Stimulated activated CD8-positive, alpha-beta memory T cell treated with anti-CD3 and anti-CD28 coated beads, Interleukin-7, amount 100 ng/mL, for 24 hours (primary cell): ENCODE results near the gene ELOVL1.

Experiments used
- DNase-seq: peaks from one replicate; pipeline ENCODE4 v3.0.0-alpha.2; 2020; ENCODE audit warnings: low read depth

ELOVL1 gene

DNA sequence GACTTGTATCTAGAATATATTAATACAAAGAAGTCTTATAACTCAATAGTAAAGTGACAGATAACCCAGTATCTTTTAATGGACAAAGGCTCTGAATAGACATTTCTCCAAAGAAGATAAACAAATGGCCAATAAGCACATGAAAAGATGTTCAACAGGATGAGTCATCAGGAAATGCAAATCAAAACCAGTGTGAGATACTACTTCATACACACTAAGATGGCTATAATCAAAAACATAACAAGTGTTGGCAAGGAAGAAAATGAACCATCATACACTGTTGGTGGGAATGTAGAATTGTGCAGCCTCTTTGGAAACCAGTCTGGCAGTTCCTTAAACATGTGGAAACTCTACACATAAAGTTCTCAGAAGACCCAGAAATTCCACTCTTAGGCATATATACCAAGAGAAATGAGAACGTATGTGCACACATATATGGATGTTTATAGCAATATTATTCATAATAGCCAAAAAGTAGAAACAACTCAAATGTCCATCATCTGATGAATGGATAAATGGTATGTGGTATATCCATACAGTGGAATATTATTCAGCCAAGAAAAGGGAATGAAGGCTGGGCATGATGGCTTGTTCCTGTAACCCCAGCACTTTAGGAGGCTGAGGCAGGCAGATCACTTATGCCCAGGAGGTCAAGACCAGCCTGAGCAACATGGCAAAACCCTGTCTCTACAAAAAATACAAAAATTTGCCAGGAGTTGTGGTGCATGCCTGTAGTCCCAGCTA lies 40.1 kb downstream of the ELOVL1 start:
- DNase-seq: no peak

DNA sequence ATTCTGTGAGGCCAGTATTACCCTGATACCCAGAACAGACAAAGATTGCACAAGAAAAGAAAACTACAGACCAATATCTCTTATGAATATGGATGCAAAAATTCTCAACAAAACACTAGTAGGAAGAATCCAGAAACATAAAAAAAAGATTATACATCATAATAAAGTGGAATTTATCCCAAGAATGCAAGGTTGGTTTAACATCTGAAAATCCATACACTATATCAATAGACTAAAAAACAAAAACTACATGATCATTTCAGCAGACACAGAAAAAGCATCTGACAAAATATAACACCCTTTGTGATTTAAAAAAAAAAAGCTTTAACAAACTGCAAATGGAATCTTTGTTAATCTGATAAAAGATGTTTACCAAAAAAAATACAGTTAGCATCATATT lies 42.4 kb downstream of the ELOVL1 start:
- no peak for DNase-seq

DNA sequence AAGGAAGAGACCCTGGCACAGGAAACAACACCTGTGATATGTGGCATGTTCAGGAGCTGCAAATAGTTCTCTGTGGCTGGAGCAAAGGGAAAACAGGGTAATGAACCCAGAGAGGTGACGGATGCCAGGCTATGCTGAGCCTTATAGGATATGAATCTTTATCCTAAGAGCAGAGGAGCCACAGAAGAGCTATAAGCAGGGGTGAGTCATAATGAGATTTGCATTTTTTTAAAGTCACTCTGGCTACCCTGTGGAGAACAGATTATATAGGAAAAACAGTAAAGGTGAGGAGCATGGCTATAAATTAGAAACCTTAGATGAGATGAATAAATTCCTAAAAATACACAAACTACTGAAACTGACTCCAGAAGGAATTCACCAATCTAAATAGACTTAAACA lies 43.0 kb downstream of the ELOVL1 start:
- no peak for DNase-seq

DNA sequence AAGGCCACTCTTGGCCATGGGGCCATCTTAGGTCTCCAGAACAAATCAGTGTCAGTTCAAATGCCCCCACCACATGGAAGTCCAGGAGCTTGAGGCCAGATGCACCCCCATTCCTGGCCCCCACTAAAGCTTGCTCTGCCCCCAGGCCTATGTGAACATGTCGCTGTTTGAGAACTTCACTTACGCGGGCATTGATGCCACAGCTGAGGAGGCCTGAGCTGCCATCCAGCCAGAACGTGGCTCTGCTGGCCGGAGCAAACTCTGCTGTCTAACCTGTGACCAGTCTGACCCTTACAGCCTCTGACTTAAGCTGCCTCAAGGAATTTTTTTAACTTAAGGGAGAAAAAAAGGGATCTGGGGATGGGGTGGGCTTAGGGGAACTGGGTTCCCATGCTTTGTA lies 45.3 kb downstream of the ELOVL1 start:
- no peak for DNase-seq

DNA sequence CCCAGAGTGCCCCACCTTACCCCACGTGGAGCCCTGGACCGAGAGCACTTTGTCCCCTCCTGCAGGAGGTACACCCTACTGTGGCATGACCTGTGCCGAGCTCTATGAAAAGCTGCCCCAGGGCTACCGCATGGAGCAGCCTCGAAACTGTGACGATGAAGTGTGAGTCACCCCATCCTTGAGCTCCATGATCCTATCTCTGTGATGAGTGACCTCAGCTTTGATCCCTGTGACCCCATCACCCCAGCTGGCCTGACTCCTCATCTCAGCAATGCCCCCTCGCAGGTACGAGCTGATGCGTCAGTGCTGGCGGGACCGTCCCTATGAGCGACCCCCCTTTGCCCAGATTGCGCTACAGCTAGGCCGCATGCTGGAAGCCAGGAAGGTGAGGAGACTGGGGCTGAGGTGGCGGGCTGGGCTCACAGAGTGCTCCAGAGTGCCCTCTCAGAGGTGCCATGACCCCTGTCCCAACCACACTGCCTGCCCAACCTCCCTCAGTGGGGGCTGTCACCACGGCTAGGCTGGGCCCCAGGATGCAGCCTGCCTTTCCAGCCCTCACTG lies 46.4 kb downstream of the ELOVL1 start:
- DNase-seq: no peak

DNA sequence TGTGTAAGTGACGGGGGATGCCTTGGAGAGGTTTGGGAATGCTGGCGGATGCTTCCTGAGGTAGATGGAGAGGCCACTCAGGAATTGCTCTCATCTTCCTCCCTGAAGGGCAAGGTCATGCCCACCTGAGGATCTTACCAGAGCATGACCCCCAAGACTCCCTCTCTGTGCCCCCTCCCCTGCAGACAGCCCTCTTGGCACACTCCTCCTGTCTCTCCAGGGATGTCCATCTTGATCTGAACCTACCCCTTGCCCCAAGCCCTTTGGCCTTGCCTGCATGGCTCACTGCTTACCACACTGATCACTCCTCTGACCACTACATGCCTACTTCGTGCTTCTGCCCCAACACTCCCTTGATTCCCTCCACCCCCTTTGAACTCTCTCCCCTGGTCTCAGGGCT lies 48.0 kb downstream of the ELOVL1 start:
- no peak for DNase-seq

DNA sequence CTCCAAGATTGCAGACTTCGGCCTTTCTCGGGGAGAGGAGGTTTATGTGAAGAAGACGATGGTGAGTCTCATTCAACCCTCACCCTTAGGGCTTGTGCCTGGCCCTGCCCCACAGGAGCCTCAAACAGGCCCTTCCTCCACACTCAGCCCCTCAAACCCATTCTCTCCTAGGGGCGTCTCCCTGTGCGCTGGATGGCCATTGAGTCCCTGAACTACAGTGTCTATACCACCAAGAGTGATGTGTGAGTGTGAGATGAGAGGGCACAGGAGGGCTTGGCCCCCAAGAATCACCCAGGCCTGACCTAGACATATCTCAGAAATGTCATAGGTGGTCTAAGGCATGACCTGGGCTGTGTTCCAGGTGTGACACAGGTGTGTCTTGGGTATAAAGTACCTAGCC lies 48.5 kb downstream of the ELOVL1 start:
- no peak for DNase-seq

DNA sequence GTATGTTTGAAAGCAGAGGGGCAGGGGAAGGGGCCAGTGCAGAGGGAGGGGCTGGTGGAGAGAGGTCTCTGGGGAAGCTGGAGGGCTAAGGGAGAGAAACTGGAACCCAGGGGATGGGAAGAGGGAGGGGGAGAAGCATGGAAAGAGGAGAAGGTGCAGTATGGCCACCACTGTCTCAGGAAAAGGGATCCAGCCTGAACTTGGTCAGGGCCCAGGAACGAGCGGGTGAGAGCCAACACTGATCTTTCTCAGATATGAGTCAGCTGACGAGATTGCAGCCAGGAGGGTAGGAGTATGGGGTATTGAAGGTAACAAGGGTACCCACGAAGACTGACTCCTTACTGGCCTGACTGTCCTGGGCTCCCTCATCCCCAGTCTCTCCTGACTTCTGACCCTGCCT lies 49.0 kb downstream of the ELOVL1 start:
- DNase-seq: no peak

DNA sequence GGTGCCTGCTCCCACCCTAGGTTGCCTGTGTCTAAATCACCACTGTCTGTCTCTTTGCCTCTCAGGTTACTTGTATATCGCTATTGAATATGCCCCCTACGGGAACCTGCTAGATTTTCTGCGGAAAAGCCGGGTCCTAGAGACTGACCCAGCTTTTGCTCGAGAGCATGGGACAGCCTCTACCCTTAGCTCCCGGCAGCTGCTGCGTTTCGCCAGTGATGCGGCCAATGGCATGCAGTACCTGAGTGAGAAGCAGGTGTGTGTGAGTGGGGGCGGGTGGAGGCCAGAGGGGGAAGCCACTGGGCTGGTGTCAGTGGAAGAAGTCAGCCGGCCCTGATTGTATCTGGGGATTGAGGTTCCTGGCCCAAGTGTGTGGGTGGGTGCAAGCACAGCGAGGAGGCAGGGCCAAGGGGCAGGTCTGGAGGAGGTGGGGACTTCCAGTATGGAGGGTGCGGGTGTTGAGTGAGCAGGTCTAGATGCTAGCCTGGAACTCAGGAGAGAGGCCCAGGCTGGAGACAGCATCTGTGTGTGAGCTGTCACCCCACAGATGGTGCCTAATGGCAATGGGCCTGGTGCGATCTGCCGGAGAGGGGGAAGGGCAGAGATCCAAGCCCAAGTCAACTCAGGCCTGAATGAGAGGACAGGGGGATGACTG lies 49.9 kb downstream of the ELOVL1 start:
- DNase-seq: no peak

DNA sequence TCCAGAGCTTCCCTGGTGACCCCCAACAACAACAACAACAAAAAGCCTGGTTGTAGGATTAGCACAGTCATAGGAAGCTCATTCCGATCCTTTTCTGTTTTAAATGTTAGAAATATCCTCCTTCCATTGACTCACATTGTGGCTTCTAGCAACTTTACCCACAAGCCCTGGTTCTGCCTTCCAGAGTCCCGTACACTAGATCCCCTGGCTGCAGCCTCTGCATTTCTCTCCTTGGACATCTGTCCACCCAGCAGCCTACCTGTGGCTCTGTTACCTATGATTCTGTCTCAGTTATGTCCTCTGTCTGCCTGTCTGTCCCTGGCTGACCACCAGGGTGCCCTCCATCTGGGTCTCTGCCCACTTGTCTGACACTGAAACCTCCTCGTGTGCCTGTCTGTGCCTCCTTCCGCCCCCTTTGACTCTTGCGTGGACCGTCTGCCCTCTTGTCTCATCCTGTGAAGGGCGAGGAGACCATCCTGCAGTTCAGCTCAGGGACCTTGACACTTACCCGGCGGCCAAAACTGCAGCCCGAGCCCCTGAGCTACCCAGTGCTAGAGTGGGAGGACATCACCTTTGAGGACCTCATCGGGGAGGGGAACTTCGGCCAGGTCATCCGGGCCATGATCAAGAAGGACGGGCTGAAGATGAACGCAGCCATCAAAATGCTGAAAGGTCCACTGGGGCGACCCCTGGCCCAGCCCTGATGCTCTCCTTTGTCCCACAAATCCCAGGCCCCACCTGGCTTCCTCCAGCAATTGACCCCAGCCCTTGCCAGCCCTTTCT lies 50.9 kb downstream of the ELOVL1 start:
- no peak for DNase-seq

DNA sequence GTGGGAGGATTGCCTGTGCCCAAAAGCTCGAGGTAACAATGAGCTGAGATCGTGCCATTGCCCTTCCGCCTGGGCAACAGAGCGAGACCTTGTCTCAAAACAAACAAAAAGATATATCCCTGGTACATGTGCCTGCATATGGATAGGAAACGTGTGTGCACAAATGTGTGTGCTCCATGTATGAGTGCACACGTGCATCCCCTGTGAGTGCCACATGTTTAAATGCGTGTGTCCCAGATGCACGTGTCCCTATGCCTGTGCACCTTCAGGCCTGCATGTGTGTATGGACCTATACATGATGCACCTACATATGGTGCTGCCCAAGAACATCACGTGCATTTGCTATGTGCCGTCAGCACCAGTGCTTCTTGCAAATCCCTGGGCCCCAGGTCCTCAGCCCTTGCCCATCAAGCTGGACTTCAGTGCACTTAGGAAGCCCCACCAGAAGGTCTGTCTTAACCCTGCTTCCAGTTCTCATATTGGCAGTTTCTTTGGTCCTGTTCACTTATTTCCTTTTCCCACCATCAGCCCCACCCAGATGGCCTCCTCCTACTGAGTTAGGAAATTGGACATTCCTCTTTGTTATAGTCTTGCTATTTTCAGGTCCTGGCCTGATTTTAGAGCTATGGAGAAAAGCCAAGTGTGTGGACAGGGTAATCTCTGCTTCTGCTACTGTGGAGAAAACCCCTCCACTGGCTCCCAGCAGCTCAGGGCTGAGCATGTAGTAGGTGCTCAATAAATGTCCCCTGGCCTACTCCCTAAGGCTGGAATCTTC lies 51.7 kb downstream of the ELOVL1 start:
- DNase-seq: no peak

DNA sequence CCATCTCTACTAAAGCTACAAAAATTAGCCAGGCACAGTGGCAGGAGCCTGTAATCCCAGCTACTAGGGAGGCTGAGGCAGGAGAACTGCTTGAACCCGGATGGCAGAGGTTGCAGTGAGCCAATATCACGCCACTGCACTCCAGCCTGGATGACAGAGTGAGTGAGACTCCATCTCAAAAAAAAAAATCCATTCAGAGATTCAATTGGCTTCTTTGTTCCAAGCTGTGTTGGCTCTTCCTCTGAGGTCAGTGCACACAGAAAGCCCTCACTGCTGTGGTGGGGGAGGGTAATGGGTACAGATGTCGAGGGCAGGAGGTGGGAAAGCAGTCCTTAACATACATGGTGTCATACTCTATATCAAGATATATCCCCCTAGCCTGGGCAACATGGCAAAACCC lies 52.3 kb downstream of the ELOVL1 start:
- DNase-seq: no peak

DNA sequence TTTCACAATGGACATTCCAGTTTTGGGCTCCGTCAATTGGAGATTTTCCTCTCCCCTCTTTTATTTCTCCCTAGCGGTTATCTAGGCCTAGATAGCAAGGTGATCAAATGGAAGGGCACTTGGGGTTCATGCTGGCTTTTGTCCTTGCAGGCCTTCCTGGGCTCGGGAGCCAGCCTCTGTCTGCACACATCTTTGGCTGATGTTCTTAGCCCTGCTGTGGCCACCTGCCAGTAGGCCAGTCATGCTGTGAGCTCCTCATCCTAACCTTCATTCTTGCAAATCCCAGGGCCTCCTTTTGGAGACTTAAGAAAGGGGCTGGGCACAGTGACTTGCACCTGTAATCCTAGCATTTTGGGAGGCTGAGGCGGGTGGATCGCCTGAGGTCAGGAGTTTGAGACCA lies 53.6 kb downstream of the ELOVL1 start:
- DNase-seq: no peak

DNA sequence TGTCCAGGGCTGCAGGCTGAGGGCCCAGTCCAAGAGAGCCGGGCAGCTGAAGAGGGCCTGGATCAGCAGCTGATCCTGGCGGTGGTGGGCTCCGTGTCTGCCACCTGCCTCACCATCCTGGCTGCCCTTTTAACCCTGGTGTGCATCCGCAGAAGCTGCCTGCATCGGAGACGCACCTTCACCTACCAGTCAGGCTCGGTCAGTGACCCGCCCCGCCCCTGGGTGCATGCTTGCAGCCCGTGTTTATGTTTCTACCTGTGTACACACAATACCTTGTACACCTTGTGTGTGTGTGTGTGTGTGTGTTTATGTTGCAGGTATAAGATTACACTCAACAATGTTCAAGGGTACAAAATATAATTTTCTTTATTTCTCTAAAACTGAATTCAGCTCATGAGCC lies 54.0 kb downstream of the ELOVL1 start:
- no peak for DNase-seq
